HCT116 (cell line): ENCODE measurements around the gene DNAJB13. TPM values are rescaled to one million over a fixed set of nuclear protein-coding genes. Genes with fewer than 3 reads are reported as not detected.

Experiments used
- ATAC-seq: fragments of 200-7000 bp; cut with Tn5 transposase; 2 replicates; pipeline ENCODE4 v1.9.1; 2020; ENCODE audit warnings: mild to moderate bottlenecking, moderate library complexity
- BruUV-seq: library from RNA; stranded (reverse); fragments of 400-500 nt; replicated peaks from 2 replicates; lab custom pipeline; 2021; lab: Mats Ljungman, UMichigan
- CTCF ChIA-PET: fragments of 300-600 bp; sonication (Branson Sonifier 250); formaldehyde crosslinking; loops from one replicate; lab custom pipeline; 2021; ENCODE audit warnings: antibody characterized with exemption; lab: Charles Lee
- POLR2A ChIA-PET: fragments of 300-600, 350-600 bp; sonication (Branson Sonifier 250); formaldehyde crosslinking; loops from one replicate; lab custom pipeline; 2021; ENCODE audit warnings: antibody characterized with exemption; lab: Charles Lee
- RAD21 ChIA-PET, 2 experiments: fragments of 300-600 bp; sonication (Branson Sonifier 250); formaldehyde crosslinking; loops; one replicate each; lab custom pipeline; 2023; ENCODE audit warnings: low total read pairs in 2 of 2; ENCODE audit not compliant: uncharacterized antibody in 2 of 2, unreplicated experiment in 2 of 2, low non-redundant PET in 1 of 2; lab: Charles Lee
- DNase-seq: peaks from one replicate; pipeline ENCODE4 v3.0.0-alpha.2; 2010; ENCODE audit warnings: low read depth, low spot score
- H2AFZ ChIP-seq: fragments of 200-600 bp; shearing (Covaris generic), sonication (generic); 2 replicates; pipeline ENCODE4 v1.6.1; 2017; ENCODE audit warnings: low read depth, mixed run types, mixed read lengths, antibody characterized with exemption, low read length; ENCODE audit not compliant: poor library complexity, severe bottlenecking
- H3K27ac ChIP-seq: 2 replicates; pipeline ENCODE4 v1.5.1; 2012; ENCODE audit warnings: low read depth, low read length
- H3K27me3 ChIP-seq: fragments of 200-600 bp; sonication (generic); 2 replicates; pipeline ENCODE4 v1.6.1; 2016; ENCODE audit warnings: mixed run types, low read length, mixed read lengths; ENCODE audit not compliant: insufficient read depth
- H3K36me3 ChIP-seq, 2 experiments: fragments of 200-500 bp in 1 of 2; fragments of 200-600 bp in 1 of 2; sonication (Bioruptor generic) in 1 of 2; sonication (generic) in 1 of 2; 2 replicates each; pipeline versions ENCODE4 v1.5.1 to v1.6.1; 2014 to 2016; ENCODE audit warnings: low read length in 2 of 2, inconsistent platforms in 1 of 2, mixed read lengths in 1 of 2, mixed run types in 1 of 2; ENCODE audit not compliant: insufficient read depth in 2 of 2, control insufficient read depth in 1 of 2
- H3K4me1 ChIP-seq, 2 experiments: fragments of 200-600 bp in 1 of 2; sonication (generic) in 1 of 2; 2 replicates each; pipeline versions ENCODE4 v1.5.1 to v1.6.1; 2012 to 2017; ENCODE audit warnings: low read length in 2 of 2, inconsistent platforms in 1 of 2, mild to moderate bottlenecking in 1 of 2, mixed read lengths in 1 of 2, mixed run types in 1 of 2, moderate library complexity in 1 of 2; ENCODE audit not compliant: insufficient read depth in 2 of 2, control insufficient read depth in 1 of 2
- H3K4me2 ChIP-seq: fragments of 200-600 bp; sonication (generic); 2 replicates; pipeline ENCODE4 v1.6.1; 2017; ENCODE audit warnings: mixed run types, low read length, mixed read lengths
- H3K4me3 ChIP-seq, 2 experiments: fragments of 200-600 bp in 1 of 2; sonication (generic) in 1 of 2; replicated peaks in 1 of 2; 2 replicates each; pipeline ENCODE4 v1.5.1; 2011 to 2016; ENCODE audit warnings: low read length in 2 of 2, control low read depth in 1 of 2, low read depth in 1 of 2, mild to moderate bottlenecking in 1 of 2, mixed read lengths in 1 of 2, mixed run types in 1 of 2
- H3K79me2 ChIP-seq: fragments of 200-600 bp; sonication (generic); 2 replicates; pipeline ENCODE4 v1.6.1; 2017; ENCODE audit warnings: mild to moderate bottlenecking, mixed run types, low read length, moderate library complexity, mixed read lengths; ENCODE audit not compliant: insufficient read depth
- H3K9ac ChIP-seq: fragments of 200-600 bp; sonication (generic); 2 replicates; pipeline ENCODE4 v1.6.1; 2016; ENCODE audit warnings: low read length, mixed read lengths
- H3K9me2 ChIP-seq: fragments of 200-600 bp; sonication (generic), shearing (Covaris generic); 2 replicates; pipeline ENCODE4 v1.6.1; 2017; ENCODE audit warnings: mixed run types, mild to moderate bottlenecking, moderate library complexity; ENCODE audit not compliant: insufficient read depth
- H3K9me3 ChIP-seq, 2 experiments: fragments of 200-500 bp in 1 of 2; fragments of 200-600 bp in 1 of 2; sonication (Bioruptor generic) in 1 of 2; sonication (generic) in 1 of 2; 2 replicates each; pipeline ENCODE4 v1.6.1; 2014 to 2017; ENCODE audit warnings: low read length in 2 of 2, mixed read lengths in 2 of 2, inconsistent platforms in 1 of 2, low read depth in 1 of 2, mild to moderate bottlenecking in 1 of 2, mixed run types in 1 of 2, moderate library complexity in 1 of 2; ENCODE audit not compliant: control insufficient read depth in 1 of 2, insufficient read depth in 1 of 2
- H4K20me1 ChIP-seq: fragments of 200-600 bp; sonication (generic), shearing (Covaris generic); 2 replicates; pipeline ENCODE4 v1.6.1; 2017; ENCODE audit warnings: mixed run types, mild to moderate bottlenecking, moderate library complexity; ENCODE audit not compliant: insufficient read depth
- ATF3 ChIP-seq: IDR thresholded peaks from 2 replicates; pipeline ENCODE4 v1.6.1; 2012
- CBX3 ChIP-seq: IDR thresholded peaks from 2 replicates; pipeline ENCODE4 v1.6.1; 2012; ENCODE audit warnings: low read depth
- CTCF ChIP-seq, 3 experiments: fragments of 200-600 bp in 1 of 3; sonication (generic) in 1 of 3; IDR thresholded peaks in 2 of 3; conservative IDR thresholded peaks in 1 of 3; 2 replicates each; pipeline ENCODE4 v1.5.1; 2012 to 2017; ENCODE audit warnings: low read depth in 2 of 3, low read length in 2 of 3, antibody characterized with exemption in 1 of 3, borderline replicate concordance in 1 of 3, control low read depth in 1 of 3, mild to moderate bottlenecking in 1 of 3, mixed read lengths in 1 of 3, mixed run types in 1 of 3, moderate library complexity in 1 of 3; ENCODE audit not compliant: insufficient read depth in 1 of 3
- EGR1 ChIP-seq: IDR thresholded peaks from 2 replicates; pipeline ENCODE4 v1.6.1; 2012; ENCODE audit warnings: low read depth
- ELF1 ChIP-seq: IDR thresholded peaks from 2 replicates; pipeline ENCODE4 v1.6.1; 2012; ENCODE audit warnings: low read depth, borderline replicate concordance
- EZH2 ChIP-seq: fragments of 200-600 bp; sonication (generic); IDR thresholded peaks from 2 replicates; pipeline ENCODE4 v1.6.1; 2017; ENCODE audit warnings: antibody characterized with exemption, mixed run types
- FOSL1 ChIP-seq: IDR thresholded peaks from 2 replicates; pipeline ENCODE4 v1.6.1; 2012; ENCODE audit warnings: low read depth
- JUND ChIP-seq: IDR thresholded peaks from 2 replicates; pipeline ENCODE4 v1.6.1; 2012
- MAX ChIP-seq: IDR thresholded peaks from 2 replicates; pipeline ENCODE4 v1.6.1; 2012
- POLR2A ChIP-seq: IDR thresholded peaks from 2 replicates; pipeline ENCODE4 v1.7.0; 2011; ENCODE audit warnings: borderline replicate concordance; ENCODE audit not compliant: insufficient read depth, insufficient read length; ENCODE audit errors: extremely low read depth
- SP1 ChIP-seq: IDR thresholded peaks from 2 replicates; pipeline ENCODE4 v1.6.1; 2012; ENCODE audit warnings: low read depth
- YY1 ChIP-seq: IDR thresholded peaks from 2 replicates; pipeline ENCODE4 v1.6.1; 2011; ENCODE audit warnings: low read length, low read depth, moderate library complexity, mild to moderate bottlenecking; ENCODE audit not compliant: insufficient replicate concordance; ENCODE audit errors: extremely low read depth
- intact Hi-C: fragments of 100-400 bp; cut with micrococcal nuclease; formaldehyde crosslinking; loops from 2 replicates; pipeline ENCODE4 v1.10.0; 2022
- total RNA-seq: library from RNA; stranded (reverse); gene quantifications from one replicate; pipeline ENCODE4 v1.2.1, GENCODE V29; 2021; ENCODE audit not compliant: unreplicated experiment
- TF ChIP-seq, protein P1 (sequence below): IDR thresholded peaks from 2 replicates; pipeline ENCODE4 v1.6.1; 2011; ENCODE audit warnings: mild to moderate bottlenecking, low read length, moderate library complexity; ENCODE audit not compliant: insufficient replicate concordance; ENCODE audit errors: extremely low read depth

DNAJB13 gene
- total RNA-seq, 1 experiment from 2014 or later = 0.22 TPM

GRCh38 chr11:73931951-73932350 lies 18.9 kb upstream of the DNAJB13 start:
- Histone ChIP-seq H3K27me3 (no peaks in the 10 kb centered on the region), H3K4me1 (peaks cover 3% of the 10 kb centered on the region in 2 experiments; a peak in 3 of 4 replicates), H3K4me2 (no peak overlapping the region), H2AFZ (no peak overlapping the region), H3K36me3 (no peaks in the 10 kb centered on the region), H3K79me2 (no peaks in the 10 kb centered on the region), H3K9me3 (no peaks in the 10 kb centered on the region), H3K4me3 (no peak overlapping the region), H3K9ac (no peak overlapping the region), H3K27ac (no peak overlapping the region), H4K20me1 (no peaks in the 10 kb centered on the region), H3K9me2 (no peaks in the 10 kb centered on the region)
- POLR2A ChIA-PET = interaction anchor here (1.3 kb wide), 1 partner anchor 153 kb away, joined by 3 read pairs; no protein-coding TSS in a partner anchor
- ATAC-seq (no peak), DNase-seq (no peak)
- no TSS peak for BruUV-seq
- RAD21 ChIA-PET = interaction anchor here (0.6 to 1.8 kb wide), 4 partner anchors 110 to 307 kb away, joined by 3 to 8 read pairs (median 6); partner anchors contain the start of gene RAB6A (in 1 of the 2)
- intact Hi-C loops = loop anchor here (1.0 to 5.0 kb wide), 6 partner anchors 145 to 529 kb away; partner anchors contain the start of genes MRPL48 and RAB6A
- CTCF ChIA-PET = interaction anchor here (0.6 to 2.6 kb wide), 25 partner anchors 9 to 581 kb away, joined by 3 to 49 read pairs (median 4); partner anchors contain the start of genes DNAJB13, MRPL48 and RAB6A
- no peak for TF ChIP-seq EZH2
- no peak for TF ChIP-seq POLR2A
- no peak for TF ChIP-seq ELF1
- TF ChIP-seq YY1 = no peak
- TF ChIP-seq CBX3 = no peak
- TF ChIP-seq CTCF (IDR thresholded peaks at IDR 0.05 in 2 of 3, conservative IDR thresholded peaks at IDR 0.05 in 1 of 3; ENCODE audit: borderline replicate concordance in 1 of 3, insufficient read depth in 1 of 3, low read depth in 2 of 3, low read length in 2 of 3) = no peak
- TF ChIP-seq, protein P1, sequence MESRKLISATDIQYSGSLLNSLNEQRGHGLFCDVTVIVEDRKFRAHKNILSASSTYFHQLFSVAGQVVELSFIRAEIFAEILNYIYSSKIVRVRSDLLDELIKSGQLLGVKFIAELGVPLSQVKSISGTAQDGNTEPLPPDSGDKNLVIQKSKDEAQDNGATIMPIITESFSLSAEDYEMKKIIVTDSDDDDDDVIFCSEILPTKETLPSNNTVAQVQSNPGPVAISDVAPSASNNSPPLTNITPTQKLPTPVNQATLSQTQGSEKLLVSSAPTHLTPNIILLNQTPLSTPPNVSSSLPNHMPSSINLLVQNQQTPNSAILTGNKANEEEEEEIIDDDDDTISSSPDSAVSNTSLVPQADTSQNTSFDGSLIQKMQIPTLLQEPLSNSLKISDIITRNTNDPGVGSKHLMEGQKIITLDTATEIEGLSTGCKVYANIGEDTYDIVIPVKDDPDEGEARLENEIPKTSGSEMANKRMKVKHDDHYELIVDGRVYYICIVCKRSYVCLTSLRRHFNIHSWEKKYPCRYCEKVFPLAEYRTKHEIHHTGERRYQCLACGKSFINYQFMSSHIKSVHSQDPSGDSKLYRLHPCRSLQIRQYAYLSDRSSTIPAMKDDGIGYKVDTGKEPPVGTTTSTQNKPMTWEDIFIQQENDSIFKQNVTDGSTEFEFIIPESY = no peak
- TF ChIP-seq FOSL1 = no peak
- TF ChIP-seq MAX = no peak
- no peak for TF ChIP-seq ATF3
- no peak for TF ChIP-seq JUND
- TF ChIP-seq EGR1 = no peak
- TF ChIP-seq SP1 = no peak
